22Rv1 (cell line): ENCODE results near the gene CCDC60.

Source experiments
- H3K27ac ChIP-seq: fragments of 450-650 bp; 2 replicates; pipeline ENCODE4 v1.5.1; 2017
- ZFX ChIP-seq: fragments of 450-650 bp; IDR thresholded peaks from 2 replicates; pipeline ENCODE4 v1.6.1; 2017; ENCODE audit warnings: antibody characterized with exemption, borderline replicate concordance
- TF ChIP-seq, protein P1 (sequence below): fragments of 450-650 bp; IDR thresholded peaks from 2 replicates; pipeline ENCODE4 v1.5.1; 2017; ENCODE audit warnings: mild to moderate bottlenecking

The CCDC60 gene, protein sequence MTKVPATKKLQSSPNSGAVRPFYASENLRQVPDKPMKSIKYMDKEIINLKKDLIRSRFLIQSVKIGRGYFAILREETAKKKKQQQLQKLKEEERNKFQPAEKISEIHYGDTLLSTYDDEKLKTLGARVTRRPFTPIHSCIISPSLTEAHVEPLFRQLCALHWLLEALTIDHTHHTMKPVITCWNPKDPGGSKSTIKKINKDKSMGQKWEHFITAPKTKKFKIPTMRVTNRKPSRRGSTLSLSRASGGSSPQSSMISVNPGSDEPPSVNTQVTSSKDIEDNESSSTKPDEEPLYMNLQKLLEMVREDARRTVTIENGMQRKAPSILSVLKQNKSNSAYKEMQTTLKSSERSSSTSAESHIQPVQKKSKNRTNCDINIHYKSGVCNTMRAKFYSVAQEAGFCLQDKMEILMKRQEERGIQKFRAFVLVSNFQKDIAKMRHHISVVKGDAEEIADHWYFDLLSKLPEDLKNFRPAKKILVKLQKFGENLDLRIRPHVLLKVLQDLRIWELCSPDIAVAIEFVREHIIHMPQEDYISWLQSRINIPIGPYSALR

DNA sequence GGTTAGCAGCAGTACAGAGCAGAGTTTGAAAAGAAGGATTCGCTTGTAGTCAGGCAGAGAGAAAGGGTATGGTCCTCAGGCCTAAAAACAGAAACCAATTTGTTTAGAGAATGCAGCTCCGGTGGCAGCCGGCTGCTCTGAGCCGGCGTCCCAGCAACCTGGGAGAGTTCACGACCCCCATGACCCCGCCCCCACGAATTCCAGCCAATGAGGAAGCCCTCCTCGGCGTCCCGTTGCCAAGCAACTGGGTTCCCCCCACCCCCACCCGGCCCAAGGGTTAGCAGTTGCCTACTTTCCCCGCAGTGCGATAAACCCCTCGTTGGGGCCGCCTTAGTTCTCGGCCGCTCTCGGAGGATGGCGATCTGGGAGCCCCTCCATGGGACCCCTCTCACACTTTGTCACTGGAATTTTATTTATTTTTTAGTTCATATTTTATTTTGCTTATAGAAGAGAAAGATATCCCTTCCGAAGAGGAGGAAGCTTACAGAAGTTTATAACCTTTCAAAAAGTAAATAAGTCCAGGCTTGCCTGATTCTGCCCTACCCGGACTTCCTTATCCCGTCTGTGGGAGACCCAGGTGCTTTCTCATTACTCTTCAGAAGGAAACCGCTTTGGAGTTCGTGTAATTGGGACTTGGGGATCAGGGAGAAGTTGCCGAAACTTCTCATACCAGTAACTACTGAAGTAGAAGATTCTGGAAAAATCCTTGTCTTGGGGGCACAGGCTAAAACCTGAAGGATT is at the start of gene CCDC60:
Gene CCDC60, plus strand, starts transcription at position 300 of the 741 bp plus-strand sequence. CDS start 448 bp downstream, outside the sequence.
- TF ChIP-seq, protein P1, sequence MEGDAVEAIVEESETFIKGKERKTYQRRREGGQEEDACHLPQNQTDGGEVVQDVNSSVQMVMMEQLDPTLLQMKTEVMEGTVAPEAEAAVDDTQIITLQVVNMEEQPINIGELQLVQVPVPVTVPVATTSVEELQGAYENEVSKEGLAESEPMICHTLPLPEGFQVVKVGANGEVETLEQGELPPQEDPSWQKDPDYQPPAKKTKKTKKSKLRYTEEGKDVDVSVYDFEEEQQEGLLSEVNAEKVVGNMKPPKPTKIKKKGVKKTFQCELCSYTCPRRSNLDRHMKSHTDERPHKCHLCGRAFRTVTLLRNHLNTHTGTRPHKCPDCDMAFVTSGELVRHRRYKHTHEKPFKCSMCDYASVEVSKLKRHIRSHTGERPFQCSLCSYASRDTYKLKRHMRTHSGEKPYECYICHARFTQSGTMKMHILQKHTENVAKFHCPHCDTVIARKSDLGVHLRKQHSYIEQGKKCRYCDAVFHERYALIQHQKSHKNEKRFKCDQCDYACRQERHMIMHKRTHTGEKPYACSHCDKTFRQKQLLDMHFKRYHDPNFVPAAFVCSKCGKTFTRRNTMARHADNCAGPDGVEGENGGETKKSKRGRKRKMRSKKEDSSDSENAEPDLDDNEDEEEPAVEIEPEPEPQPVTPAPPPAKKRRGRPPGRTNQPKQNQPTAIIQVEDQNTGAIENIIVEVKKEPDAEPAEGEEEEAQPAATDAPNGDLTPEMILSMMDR = no peak
- no peak for TF ChIP-seq ZFX
- no peak within 1 kb of the TSS for H3K27ac ChIP-seq

DNA sequence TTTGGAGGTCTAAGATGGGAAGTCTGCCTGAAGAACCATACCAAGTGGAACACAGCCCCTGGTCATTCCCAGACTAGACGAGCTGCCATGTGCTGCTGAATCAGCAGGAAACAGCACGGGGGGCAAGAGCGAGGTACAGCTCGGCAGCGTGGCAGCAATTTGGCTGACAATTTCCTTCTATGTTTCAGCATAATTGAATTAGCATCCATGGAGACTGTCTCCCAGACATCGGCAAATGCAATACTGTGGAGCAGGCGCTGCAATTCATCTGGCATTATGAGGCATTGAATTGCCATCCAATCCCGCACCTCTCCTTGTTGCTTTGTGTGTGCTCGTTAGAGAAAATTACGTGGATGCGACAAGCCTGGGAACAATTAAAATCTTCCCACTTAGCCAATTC is 46.0 kb upstream of the CCDC60 start:
- H3K27ac ChIP-seq = no peak overlapping the region
- TF ChIP-seq, protein P1 = no peak
- TF ChIP-seq ZFX = no peak

DNA sequence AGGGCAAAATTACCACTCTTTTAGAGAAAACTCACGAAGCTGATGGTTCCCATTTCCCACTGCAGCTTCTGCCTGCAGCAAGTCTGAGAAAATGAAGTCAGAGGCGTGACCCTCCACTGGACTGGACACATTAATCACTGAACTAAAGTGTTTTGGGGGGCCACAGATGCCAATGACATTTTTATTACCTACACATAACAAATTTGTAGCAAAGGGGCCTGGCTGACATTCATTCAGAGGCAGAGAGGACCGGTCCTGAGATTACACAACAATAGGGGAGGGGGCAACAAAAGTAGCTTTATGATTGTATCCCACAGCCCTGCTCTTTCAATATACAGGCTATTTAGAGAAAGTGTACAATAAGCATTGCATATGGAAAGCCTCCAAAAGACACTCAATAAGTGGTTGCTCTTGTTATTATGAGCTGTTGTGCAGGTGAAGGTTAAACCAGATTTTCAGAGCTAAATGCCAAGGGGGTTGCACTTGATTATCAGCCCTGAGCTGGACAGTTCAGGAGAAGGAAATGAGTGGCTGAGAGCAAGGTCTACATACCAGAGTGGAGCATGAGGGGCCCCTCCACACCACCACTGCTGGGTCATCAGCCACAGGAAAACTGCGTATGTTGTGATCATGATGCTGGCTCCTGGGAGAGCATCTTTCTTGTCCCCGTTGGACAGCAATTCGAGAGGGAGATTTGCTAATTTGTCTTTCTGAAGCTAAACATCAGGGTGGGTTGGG is 41.5 kb upstream of the CCDC60 start:
- TF ChIP-seq ZFX = no peak
- TF ChIP-seq, protein P1 = no peak
- H3K27ac ChIP-seq = no peak overlapping the region

DNA sequence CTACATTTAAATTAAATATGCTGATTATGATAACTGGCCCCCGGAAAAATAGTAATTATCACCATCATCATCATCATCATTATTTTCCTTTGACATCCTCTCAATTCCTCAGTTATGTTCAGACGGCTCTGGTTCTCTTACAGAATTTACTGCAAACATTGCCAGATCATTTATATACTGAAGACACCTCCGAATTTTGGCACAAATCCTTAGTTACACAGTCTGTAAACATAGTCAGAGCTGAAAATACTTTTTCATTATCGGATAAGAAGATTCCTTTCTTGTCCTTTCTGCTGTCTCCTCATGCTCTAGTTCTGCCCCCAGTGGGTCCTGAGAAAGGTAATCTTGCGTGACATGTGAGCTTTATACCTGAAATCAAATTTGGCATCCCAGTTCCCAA is 40.3 kb upstream of the CCDC60 start:
- no peak for TF ChIP-seq ZFX
- TF ChIP-seq, protein P1 = no peak
- no peak overlapping the region for H3K27ac ChIP-seq

DNA sequence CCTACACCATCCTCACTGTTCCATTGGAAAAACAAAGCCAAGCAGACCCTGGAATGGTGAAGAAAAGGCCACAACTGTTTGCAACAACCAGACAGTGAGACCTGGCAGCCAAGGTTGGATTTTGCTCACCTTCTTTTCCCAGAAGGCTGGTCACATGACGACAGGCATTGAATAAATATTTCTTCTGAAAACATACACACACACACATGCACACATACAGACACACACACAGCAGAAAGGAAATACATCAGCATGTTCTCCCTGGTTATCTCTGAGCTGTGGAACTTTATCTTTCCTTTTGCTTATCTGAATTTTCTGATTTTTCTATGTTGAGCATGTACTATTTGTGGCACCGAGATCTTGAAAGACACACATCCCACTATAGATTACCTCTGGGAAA is 38.0 kb upstream of the CCDC60 start:
- no peak overlapping the region for H3K27ac ChIP-seq

DNA sequence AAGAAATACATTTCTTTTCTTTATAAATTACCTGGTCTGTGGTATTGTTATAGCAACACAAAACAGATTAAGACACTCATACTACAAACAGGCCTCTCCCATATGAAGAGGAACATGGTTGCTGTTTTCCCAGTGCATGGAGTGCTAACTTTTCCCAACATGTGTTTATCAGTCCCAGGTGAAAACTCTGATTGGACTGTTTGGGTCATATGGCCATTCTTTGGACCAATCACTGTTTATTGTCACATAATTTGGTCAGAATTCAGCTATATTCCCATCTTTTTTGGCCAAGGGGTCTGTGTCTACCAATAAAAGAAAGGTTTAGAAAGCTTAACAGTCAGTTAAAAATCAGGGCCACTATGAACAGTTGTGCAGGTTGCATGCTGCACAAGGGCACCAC is 35.4 kb upstream of the CCDC60 start:
- H3K27ac ChIP-seq = no peak overlapping the region
- TF ChIP-seq, protein P1 = no peak
- no peak for TF ChIP-seq ZFX

More for the DNA sequence above, 38.0 kb upstream of the CCDC60 start:
- TF ChIP-seq, protein P1 = no peak
- no peak for TF ChIP-seq ZFX
